ENCODE results near the gene NBEAL2. TPM values are rescaled to one million over a fixed set of nuclear protein-coding genes. Genes with fewer than 3 reads are reported as not detected.
A peak's percentile ranks its signal among the peaks of the same experiment; 100 is the strongest.

Gene NBEAL2
- total RNA-seq, 1 donor from 2014 or later: 115 TPM

DNA sequence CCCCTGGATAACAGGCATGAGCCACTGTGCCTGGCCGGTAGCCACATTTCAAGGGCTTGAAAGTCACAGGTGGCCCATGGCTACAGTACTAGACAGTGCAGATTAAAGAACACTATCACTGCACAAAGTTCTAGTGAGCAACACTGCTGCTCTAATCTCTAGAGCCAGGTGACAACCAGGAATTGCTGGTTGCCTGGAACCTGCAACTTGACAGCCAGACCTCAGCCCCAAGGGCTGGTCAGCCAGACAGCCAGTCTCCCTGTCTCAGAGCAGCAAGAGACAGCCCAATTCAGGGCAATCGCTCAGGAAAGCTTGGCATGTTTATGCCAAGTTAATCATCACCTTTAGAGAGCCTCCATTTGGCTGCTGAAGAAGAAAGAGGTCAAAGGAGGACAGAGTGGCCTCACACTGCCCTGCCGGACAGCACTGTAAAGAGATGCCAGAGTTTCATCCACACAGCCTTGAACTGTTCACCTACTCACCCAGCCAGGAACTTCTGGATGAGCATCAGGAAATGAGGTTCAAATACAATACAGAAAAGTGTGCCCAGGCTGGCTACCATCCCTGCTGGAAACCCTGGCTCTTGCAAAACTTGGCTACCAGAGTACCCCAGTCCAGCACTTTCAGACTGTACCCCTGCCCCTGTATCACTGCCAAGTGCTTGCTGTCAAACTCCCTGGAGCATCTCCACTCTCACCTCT, 8.9 kb upstream of the NBEAL2 start:
- peaks cover 52% of the 10 kb centered on the region for H3K4me1 Mint-ChIP-seq (ENCODE audit: unreplicated experiment)
- H3K36me3 Mint-ChIP-seq: peaks cover 23% of the 10 kb centered on the region
- DNase-seq (ENCODE audit: extremely low spot score, unreplicated experiment): no peak
- TF ChIP-seq, protein P1, sequence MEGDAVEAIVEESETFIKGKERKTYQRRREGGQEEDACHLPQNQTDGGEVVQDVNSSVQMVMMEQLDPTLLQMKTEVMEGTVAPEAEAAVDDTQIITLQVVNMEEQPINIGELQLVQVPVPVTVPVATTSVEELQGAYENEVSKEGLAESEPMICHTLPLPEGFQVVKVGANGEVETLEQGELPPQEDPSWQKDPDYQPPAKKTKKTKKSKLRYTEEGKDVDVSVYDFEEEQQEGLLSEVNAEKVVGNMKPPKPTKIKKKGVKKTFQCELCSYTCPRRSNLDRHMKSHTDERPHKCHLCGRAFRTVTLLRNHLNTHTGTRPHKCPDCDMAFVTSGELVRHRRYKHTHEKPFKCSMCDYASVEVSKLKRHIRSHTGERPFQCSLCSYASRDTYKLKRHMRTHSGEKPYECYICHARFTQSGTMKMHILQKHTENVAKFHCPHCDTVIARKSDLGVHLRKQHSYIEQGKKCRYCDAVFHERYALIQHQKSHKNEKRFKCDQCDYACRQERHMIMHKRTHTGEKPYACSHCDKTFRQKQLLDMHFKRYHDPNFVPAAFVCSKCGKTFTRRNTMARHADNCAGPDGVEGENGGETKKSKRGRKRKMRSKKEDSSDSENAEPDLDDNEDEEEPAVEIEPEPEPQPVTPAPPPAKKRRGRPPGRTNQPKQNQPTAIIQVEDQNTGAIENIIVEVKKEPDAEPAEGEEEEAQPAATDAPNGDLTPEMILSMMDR (conservative IDR thresholded peaks at IDR 0.05): no peak
- H3K27ac Mint-ChIP-seq: peak overlapping the region; percentile 78
- no peaks in the 10 kb centered on the region for H3K9me3 Mint-ChIP-seq
- no peaks in the 10 kb centered on the region for H3K27me3 Mint-ChIP-seq
- H3K4me3 Mint-ChIP-seq: peak overlapping the region; percentile 41

DNA sequence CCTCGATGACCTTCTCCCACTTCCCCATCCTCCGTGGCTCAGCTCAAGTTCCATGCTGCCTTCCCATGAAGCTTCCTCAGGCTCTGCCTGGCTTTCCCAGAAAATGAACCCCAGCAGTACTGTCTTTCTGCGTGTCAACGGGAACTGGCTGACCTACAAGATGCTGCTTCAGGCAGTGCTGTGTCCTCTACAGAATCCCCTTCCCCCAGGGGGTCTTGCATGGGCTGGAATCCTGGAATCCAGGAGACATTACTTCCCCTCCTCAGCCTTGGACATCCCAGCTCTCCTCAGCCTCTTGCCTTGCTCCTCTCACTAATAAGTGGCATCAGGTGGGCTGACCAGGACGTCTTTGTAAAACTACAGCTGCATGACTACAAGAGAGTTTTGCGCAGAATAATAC, 8.3 kb upstream of the NBEAL2 start:
- TF ChIP-seq, protein P1 (conservative IDR thresholded peaks at IDR 0.05): no peak
- Mint-ChIP-seq H3K27me3 (no peaks in the 10 kb centered on the region), H3K4me3 (peak overlapping the region; percentile 41), H3K27ac (peak overlapping the region; percentile 78), H3K36me3 (peaks cover 18% of the 10 kb centered on the region), H3K4me1 (ENCODE audit: unreplicated experiment) (peaks cover 47% of the 10 kb centered on the region), H3K9me3 (no peaks in the 10 kb centered on the region)
- no peak for DNase-seq (ENCODE audit: extremely low spot score, unreplicated experiment)

DNA sequence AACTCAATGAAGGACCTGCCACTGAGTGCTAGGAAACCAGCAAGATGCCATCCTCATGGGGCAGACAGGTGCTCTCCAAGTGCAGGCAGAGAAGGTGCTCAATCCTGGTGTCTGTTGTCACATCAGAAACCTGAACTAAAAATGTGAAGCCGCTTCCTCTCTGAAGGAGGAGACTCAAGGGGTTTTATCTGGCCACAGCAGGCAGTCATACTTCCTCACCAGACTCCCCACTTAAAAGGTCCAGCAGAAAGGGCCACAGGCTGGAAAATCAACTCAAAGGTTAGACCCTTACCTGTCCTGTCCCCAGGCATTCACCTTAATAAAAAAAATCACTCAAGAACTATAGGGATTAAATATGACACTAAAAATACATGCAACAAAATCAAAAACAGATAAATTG, 7.7 kb upstream of the NBEAL2 start:
- H3K36me3 Mint-ChIP-seq: peaks cover 18% of the 10 kb centered on the region
- H3K9me3 Mint-ChIP-seq: no peaks in the 10 kb centered on the region
- TF ChIP-seq, protein P1 (conservative IDR thresholded peaks at IDR 0.05): no peak
- DNase-seq (ENCODE audit: extremely low spot score, unreplicated experiment): no peak
- H3K4me3 Mint-ChIP-seq: peak overlapping the region; percentile 16
- peaks cover 45% of the 10 kb centered on the region for H3K4me1 Mint-ChIP-seq (ENCODE audit: unreplicated experiment)
- H3K27ac Mint-ChIP-seq: peak overlapping the region; percentile 78
- no peaks in the 10 kb centered on the region for H3K27me3 Mint-ChIP-seq

DNA sequence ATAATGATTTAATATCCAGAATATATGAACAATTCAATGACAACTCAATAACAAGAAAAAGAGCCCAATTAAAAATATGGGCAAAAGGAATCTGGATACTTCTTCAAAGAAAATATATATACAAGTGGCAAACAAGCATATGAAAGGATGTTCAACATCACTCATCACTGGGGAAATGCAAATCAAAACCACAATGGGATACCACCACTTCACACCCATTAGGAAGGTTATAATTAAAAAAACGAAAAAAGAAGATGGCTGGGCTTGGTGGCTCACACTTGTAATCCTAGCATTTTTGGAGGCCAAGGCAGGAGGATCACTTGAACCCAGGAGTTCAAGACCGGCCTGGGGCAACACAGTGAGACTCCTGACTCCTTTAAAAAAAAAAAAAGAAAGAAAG, 7.1 kb upstream of the NBEAL2 start:
- DNase-seq (ENCODE audit: extremely low spot score, unreplicated experiment): no peak
- TF ChIP-seq, protein P1 (conservative IDR thresholded peaks at IDR 0.05): no peak
- Mint-ChIP-seq H3K9me3 (no peaks in the 10 kb centered on the region), H3K4me1 (ENCODE audit: unreplicated experiment) (peaks cover 40% of the 10 kb centered on the region), H3K4me3 (peak overlapping the region; percentile 34), H3K27me3 (no peaks in the 10 kb centered on the region), H3K27ac (no peak overlapping the region), H3K36me3 (peaks cover 14% of the 10 kb centered on the region)

DNA sequence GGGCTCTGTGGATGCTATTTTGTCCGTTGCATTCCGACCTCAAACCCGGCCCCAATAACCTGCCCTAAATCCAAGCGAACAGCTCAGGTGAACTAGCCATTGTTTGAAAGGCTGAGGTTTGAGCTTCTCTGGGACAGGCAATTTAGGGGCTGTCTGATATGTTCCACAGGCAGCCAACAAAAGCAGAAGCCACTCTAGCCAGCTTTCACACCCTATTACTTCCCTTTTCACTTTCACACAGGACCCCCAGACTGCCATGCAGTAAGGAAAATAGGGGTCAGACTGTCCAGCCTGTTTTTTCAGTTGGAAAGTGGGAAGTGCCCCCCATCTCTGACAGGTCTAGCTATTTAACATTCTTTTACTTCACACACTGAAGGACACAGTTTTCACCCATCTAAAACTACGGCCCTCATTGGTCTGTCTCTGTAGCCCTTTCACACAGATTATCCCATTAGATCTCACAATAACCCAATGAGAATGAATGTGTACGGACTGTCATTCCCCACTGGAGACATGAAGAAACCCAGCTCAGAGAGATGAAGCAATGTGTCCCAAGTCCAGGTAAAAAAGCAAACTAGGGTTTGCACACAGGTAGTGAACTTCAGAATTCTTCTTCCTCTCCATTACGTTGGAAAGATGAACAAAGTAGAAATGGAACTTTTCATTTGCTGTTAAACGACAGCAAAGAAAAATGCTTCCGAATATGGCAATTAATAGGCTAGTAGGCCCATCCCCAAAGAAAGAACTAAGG, 4.9 kb upstream of the NBEAL2 start:
- Mint-ChIP-seq H3K36me3 (peaks cover 11% of the 10 kb centered on the region), H3K4me1 (ENCODE audit: unreplicated experiment) (peaks cover 45% of the 10 kb centered on the region), H3K27ac (peak overlapping the region; percentile 85), H3K4me3 (peak overlapping the region; percentile 87), H3K27me3 (no peaks in the 10 kb centered on the region), H3K9me3 (no peaks in the 10 kb centered on the region)
- TF ChIP-seq, protein P1 (conservative IDR thresholded peaks at IDR 0.05): no peak
- no peak for DNase-seq (ENCODE audit: extremely low spot score, unreplicated experiment)
